ENCODE data around the gene EPHX1.

The EPHX1 gene

GRCh38 chr1:225870911-225871310, 61.0 kb downstream of the EPHX1 start:
- DNase-seq (ENCODE audit: low read depth, low spot score), result no peak
- no peak overlapping the region for H3K9ac ChIP-seq (ENCODE audit: insufficient read length, low read depth)
- H3K4me1 ChIP-seq (ENCODE audit: insufficient read depth, insufficient read length), result peaks cover 3% of the 10 kb centered on the region
- no peak overlapping the region for H3K4me3 ChIP-seq (ENCODE audit: insufficient read length, low read depth)
- no peaks in the 10 kb centered on the region for H3K27me3 ChIP-seq (ENCODE audit: insufficient read depth, insufficient read length)
- H3K9me3 ChIP-seq (ENCODE audit: insufficient read depth, low read length), result no peaks in the 10 kb centered on the region
- H3K36me3 ChIP-seq (ENCODE audit: insufficient read depth, insufficient read length, low read length), result peaks cover 65% of the 10 kb centered on the region
- TF ChIP-seq ZNF274 (IDR thresholded peaks at IDR 0.05; ENCODE audit: low read depth, low read length), result no peak
- no peak for TF ChIP-seq YY1 (IDR thresholded peaks at IDR 0.05; ENCODE audit: insufficient read depth, insufficient read length)
- TF ChIP-seq SUZ12 (IDR thresholded peaks at IDR 0.05; ENCODE audit: extremely low read depth, insufficient read depth, insufficient read length), result no peak

- peaks cover 60% of the 10 kb centered on the region for H3K36me3 ChIP-seq (ENCODE audit: insufficient read depth, insufficient read length, low read length)
- no peak overlapping the region for H3K4me3 ChIP-seq (ENCODE audit: insufficient read length, low read depth)
- DNase-seq (ENCODE audit: low read depth, low spot score), result no peak
- no peaks in the 10 kb centered on the region for H3K9me3 ChIP-seq (ENCODE audit: insufficient read depth, low read length)
- no peak for TF ChIP-seq SUZ12 (IDR thresholded peaks at IDR 0.05; ENCODE audit: extremely low read depth, insufficient read depth, insufficient read length)
- no peak for TF ChIP-seq YY1 (IDR thresholded peaks at IDR 0.05; ENCODE audit: insufficient read depth, insufficient read length)
- TF ChIP-seq ZNF274 (IDR thresholded peaks at IDR 0.05; ENCODE audit: low read depth, low read length), result no peak
- H3K4me1 ChIP-seq (ENCODE audit: insufficient read depth, insufficient read length), result peaks cover 3% of the 10 kb centered on the region
- no peak overlapping the region for H3K9ac ChIP-seq (ENCODE audit: insufficient read length, low read depth)
- no peaks in the 10 kb centered on the region for H3K27me3 ChIP-seq (ENCODE audit: insufficient read depth, insufficient read length)
Measured at GRCh38 chr1:225871359-225872074, 61.6 kb downstream of the EPHX1 start.

- H3K4me3 ChIP-seq (ENCODE audit: insufficient read length, low read depth), result no peak overlapping the region
- peaks cover 5% of the 10 kb centered on the region for H3K4me1 ChIP-seq (ENCODE audit: insufficient read depth, insufficient read length)
- peaks cover 59% of the 10 kb centered on the region for H3K36me3 ChIP-seq (ENCODE audit: insufficient read depth, insufficient read length, low read length)
- no peak for TF ChIP-seq SUZ12 (IDR thresholded peaks at IDR 0.05; ENCODE audit: extremely low read depth, insufficient read depth, insufficient read length)
- TF ChIP-seq ZNF274 (IDR thresholded peaks at IDR 0.05; ENCODE audit: low read depth, low read length), result no peak
- no peak overlapping the region for H3K9ac ChIP-seq (ENCODE audit: insufficient read length, low read depth)
- H3K27me3 ChIP-seq (ENCODE audit: insufficient read depth, insufficient read length), result no peaks in the 10 kb centered on the region
- H3K9me3 ChIP-seq (ENCODE audit: insufficient read depth, low read length), result no peaks in the 10 kb centered on the region
- no peak for DNase-seq (ENCODE audit: low read depth, low spot score)
Measured at GRCh38 chr1:225872075-225872430, 62.1 kb downstream of the EPHX1 start.

GRCh38 chr1:225873281-225873850, 63.4 kb downstream of the EPHX1 start:
- H3K9me3 ChIP-seq (ENCODE audit: insufficient read depth, low read length), result no peaks in the 10 kb centered on the region
- no peak overlapping the region for H3K4me3 ChIP-seq (ENCODE audit: insufficient read length, low read depth)
- peaks cover 59% of the 10 kb centered on the region for H3K36me3 ChIP-seq (ENCODE audit: insufficient read depth, insufficient read length, low read length)
- TF ChIP-seq SUZ12 (IDR thresholded peaks at IDR 0.05; ENCODE audit: extremely low read depth, insufficient read depth, insufficient read length) (no peak), YY1 (IDR thresholded peaks at IDR 0.05; ENCODE audit: insufficient read depth, insufficient read length) (no peak), ZNF274 (IDR thresholded peaks at IDR 0.05; ENCODE audit: low read depth, low read length) (no peak)
- DNase-seq (ENCODE audit: low read depth, low spot score), result no peak
- H3K4me1 ChIP-seq (ENCODE audit: insufficient read depth, insufficient read length), result peaks cover 10% of the 10 kb centered on the region
- no peak overlapping the region for H3K9ac ChIP-seq (ENCODE audit: insufficient read length, low read depth)
- no peaks in the 10 kb centered on the region for H3K27me3 ChIP-seq (ENCODE audit: insufficient read depth, insufficient read length)

GRCh38 chr1:225874431-225874830, 64.5 kb downstream of the EPHX1 start:
- Histone ChIP-seq H3K36me3 (ENCODE audit: insufficient read depth, insufficient read length, low read length) (peaks cover 62% of the 10 kb centered on the region), H3K9me3 (ENCODE audit: insufficient read depth, low read length) (no peaks in the 10 kb centered on the region)

GRCh38 chr1:225875044-225875815, 65.3 kb downstream of the EPHX1 start:
- Histone ChIP-seq H3K4me3 (ENCODE audit: insufficient read length, low read depth) (no peak overlapping the region), H3K4me1 (ENCODE audit: insufficient read depth, insufficient read length) (peaks cover 13% of the 10 kb centered on the region), H3K9me3 (ENCODE audit: insufficient read depth, low read length) (no peaks in the 10 kb centered on the region), H3K36me3 (ENCODE audit: insufficient read depth, insufficient read length, low read length) (peaks cover 65% of the 10 kb centered on the region), H3K27me3 (ENCODE audit: insufficient read depth, insufficient read length) (no peaks in the 10 kb centered on the region), H3K9ac (ENCODE audit: insufficient read length, low read depth) (no peak overlapping the region)
- TF ChIP-seq SUZ12 (IDR thresholded peaks at IDR 0.05; ENCODE audit: extremely low read depth, insufficient read depth, insufficient read length) (no peak), YY1 (IDR thresholded peaks at IDR 0.05; ENCODE audit: insufficient read depth, insufficient read length) (no peak), ZNF274 (IDR thresholded peaks at IDR 0.05; ENCODE audit: low read depth, low read length) (no peak)
- no peak for DNase-seq (ENCODE audit: low read depth, low spot score)

More at GRCh38 chr1:225874431-225874830, 64.5 kb downstream of the EPHX1 start:
- Histone ChIP-seq H3K27me3 (ENCODE audit: insufficient read depth, insufficient read length) (no peaks in the 10 kb centered on the region), H3K9ac (ENCODE audit: insufficient read length, low read depth) (no peak overlapping the region), H3K4me3 (ENCODE audit: insufficient read length, low read depth) (no peak overlapping the region), H3K4me1 (ENCODE audit: insufficient read depth, insufficient read length) (peaks cover 10% of the 10 kb centered on the region)
- DNase-seq (ENCODE audit: low read depth, low spot score), result no peak
- TF ChIP-seq ZNF274 (IDR thresholded peaks at IDR 0.05; ENCODE audit: low read depth, low read length), result no peak
- TF ChIP-seq YY1 (IDR thresholded peaks at IDR 0.05; ENCODE audit: insufficient read depth, insufficient read length), result no peak
- TF ChIP-seq SUZ12 (IDR thresholded peaks at IDR 0.05; ENCODE audit: extremely low read depth, insufficient read depth, insufficient read length), result no peak

GRCh38 chr1:225876900-225877510, 67.1 kb downstream of the EPHX1 start:
- no peak overlapping the region for H3K4me3 ChIP-seq (ENCODE audit: insufficient read length, low read depth)
- DNase-seq (ENCODE audit: low read depth, low spot score), result no peak
- no peaks in the 10 kb centered on the region for H3K9me3 ChIP-seq (ENCODE audit: insufficient read depth, low read length)
- H3K9ac ChIP-seq (ENCODE audit: insufficient read length, low read depth), result no peak overlapping the region
- peaks cover 25% of the 10 kb centered on the region for H3K4me1 ChIP-seq (ENCODE audit: insufficient read depth, insufficient read length)
- H3K36me3 ChIP-seq (ENCODE audit: insufficient read depth, insufficient read length, low read length), result peaks cover 52% of the 10 kb centered on the region
- TF ChIP-seq ZNF274 (IDR thresholded peaks at IDR 0.05; ENCODE audit: low read depth, low read length) (no peak), SUZ12 (IDR thresholded peaks at IDR 0.05; ENCODE audit: extremely low read depth, insufficient read depth, insufficient read length) (no peak), YY1 (IDR thresholded peaks at IDR 0.05; ENCODE audit: insufficient read depth, insufficient read length) (no peak)
- no peaks in the 10 kb centered on the region for H3K27me3 ChIP-seq (ENCODE audit: insufficient read depth, insufficient read length)

Data from NT2/D1 (cell line).